PC-3 (cell line): ENCODE results near the gene JMJD4.

ENCODE experiments used
- EZH2 ChIP-seq: fragments of 300-600 bp; sonication (generic); IDR thresholded peaks from one replicate; pipeline ENCODE4 v1.6.1; 2017; ENCODE audit warnings: antibody characterized with exemption, mild to moderate bottlenecking, low read length; ENCODE audit not compliant: unreplicated experiment
- TF ChIP-seq, protein P1 (sequence below): fragments of 300-600 bp; sonication (generic); conservative IDR thresholded peaks from 2 replicates; pipeline ENCODE4 v1.5.1; 2017; ENCODE audit warnings: antibody characterized with exemption, low read depth, mild to moderate bottlenecking, low read length

DNA sequence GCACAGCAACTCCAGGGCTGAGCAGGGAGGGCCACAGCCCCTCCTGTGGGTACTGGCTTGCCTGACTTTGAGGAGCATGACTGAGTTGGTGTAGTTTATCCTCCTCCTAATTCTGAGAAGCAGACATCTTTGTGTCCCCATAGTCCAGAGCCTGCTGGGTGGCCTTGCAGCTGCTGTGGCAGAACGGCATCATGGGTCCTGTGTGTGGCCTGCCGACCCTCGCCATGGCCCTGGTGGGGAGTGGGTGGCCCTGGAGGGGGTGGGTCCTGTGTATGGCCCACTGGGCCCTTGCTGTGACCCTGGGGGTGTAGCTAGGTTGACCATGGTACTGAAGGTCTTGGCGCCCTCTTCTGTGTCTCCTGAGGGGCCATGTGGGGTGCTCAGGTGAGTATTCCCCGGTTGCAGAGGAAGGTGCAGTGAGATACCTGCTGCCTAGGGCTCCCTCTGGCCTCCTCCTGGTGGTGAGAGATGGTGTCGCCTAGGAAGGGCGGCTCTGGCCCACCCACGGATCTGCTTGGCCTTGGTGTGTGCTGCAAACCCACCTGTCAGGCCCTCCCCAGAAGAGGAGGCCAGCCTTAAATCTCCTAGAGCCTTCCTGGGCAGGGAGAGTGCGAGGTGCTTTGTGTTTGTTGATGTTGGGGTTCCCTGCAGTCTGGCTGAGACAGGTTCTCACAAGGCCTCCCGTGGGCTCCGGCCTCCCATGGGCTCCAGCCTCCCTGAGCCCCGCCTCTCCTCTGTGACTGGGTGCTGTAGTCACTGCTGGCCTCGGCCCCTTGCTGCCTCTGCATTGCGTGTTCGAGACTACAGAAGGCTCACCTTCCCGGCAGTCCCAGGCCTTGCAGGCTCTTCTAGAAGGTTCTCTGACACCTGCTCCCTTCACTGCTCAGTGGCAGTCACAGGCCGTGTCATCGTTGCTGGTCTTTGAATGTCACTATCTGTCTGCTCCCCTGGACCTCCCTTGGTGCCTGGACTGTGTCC, 7.9 kb upstream of the JMJD4 start:
- no peak for TF ChIP-seq EZH2
- TF ChIP-seq, protein P1, sequence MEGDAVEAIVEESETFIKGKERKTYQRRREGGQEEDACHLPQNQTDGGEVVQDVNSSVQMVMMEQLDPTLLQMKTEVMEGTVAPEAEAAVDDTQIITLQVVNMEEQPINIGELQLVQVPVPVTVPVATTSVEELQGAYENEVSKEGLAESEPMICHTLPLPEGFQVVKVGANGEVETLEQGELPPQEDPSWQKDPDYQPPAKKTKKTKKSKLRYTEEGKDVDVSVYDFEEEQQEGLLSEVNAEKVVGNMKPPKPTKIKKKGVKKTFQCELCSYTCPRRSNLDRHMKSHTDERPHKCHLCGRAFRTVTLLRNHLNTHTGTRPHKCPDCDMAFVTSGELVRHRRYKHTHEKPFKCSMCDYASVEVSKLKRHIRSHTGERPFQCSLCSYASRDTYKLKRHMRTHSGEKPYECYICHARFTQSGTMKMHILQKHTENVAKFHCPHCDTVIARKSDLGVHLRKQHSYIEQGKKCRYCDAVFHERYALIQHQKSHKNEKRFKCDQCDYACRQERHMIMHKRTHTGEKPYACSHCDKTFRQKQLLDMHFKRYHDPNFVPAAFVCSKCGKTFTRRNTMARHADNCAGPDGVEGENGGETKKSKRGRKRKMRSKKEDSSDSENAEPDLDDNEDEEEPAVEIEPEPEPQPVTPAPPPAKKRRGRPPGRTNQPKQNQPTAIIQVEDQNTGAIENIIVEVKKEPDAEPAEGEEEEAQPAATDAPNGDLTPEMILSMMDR = peak; percentile 38; the same call in 1 of the 2 replicates
